GM21825 (cell line): ENCODE results near the gene LRMDA.
A peak's percentile ranks its signal among the peaks of the same experiment; 100 is the strongest.

Experiments used
- ATAC-seq: cut with Tn5 transposase; IDR thresholded peaks from one replicate; pipeline ENCODE4 v1.9.1; 2021; ENCODE audit warnings: mild to moderate bottlenecking, moderate library complexity; ENCODE audit not compliant: unreplicated experiment

The LRMDA gene

DNA sequence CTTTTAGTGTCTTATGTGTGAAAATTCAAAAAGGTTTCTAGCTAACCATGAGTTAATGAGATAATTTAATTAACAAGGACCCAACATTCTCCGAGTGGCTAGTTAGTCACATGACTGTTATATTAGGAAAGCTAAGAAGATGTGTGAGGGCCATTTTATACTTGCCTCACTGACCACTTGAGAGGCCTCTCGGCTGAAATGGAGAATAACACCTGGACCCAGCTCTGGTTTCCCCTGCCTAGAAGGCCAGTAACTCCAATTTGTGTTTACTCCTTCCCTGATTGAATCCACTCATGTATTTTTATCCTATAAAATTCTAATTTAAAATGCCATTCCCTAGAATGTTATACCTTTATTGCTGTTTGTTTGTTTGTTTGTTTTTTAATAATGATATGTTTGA, 1115.0 kb downstream of the LRMDA start:
- ATAC-seq, result no peak

DNA sequence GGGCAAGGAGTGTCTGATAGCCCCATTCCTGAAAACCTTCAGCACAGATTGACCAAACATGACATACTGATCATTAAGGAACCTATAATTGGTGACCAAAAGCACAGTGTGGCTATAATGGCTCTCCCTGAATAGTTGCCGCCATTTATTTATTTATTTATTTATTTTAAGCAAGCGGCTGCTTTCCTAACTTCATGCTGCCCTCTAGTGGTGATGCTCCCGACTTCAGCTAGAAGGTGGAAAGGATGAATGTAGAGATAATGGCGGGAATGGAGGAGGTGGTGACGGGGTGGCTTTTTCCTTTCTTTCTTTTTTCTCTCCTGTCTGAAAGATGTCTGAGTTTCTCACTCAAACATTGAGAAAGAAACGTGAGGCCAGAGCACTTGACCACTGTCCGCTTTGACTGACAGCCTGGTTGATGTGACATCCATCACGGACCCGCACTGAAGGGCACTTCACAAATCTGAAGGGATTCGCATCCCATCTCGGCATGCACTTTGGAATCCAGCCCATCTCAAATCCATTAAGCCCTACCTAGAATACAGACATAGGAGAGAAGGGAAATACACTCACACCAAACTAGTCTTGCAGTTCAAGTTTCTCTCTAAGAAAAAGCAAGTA, 1116.0 kb downstream of the LRMDA start:
- ATAC-seq, result peak; percentile 80

DNA sequence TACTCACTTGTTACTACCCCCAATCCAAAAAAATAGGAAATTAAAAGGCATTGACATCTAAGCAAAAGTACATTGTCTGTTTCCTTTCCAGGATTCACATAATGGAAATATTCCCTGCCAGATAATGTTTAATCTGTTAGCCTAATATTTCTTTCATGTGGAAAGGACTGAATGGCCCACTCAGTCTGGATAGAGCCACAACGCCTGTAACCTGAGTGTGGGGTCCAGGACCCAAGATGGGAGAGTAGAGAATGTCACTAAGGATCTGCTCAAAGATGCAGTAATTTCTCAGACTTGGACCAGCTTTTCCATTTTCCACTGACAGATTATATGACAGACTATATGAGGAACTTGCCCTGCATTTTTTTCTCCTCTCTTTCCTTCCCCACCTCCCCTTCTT, 1117.3 kb downstream of the LRMDA start:
- no peak for ATAC-seq

DNA sequence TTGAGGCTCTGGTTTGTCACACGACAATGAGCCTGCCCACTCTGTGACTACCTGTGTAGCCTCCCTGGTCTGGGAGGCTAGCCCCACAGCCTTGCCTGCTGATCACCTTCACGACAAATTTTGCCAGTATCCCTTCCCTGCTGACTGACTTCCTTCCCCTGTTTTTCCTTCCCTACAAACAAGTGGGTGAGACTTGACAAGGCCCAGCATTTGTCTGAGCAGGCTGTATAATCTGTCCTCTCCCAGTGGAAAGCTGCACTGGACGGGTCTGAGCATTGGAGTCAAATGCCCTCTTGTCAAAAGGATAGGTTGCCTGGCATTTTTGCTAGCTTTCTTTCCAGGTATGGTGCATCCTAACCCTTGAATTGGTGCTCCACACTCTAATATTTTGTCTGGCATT, 1117.7 kb downstream of the LRMDA start:
- ATAC-seq, result no peak

DNA sequence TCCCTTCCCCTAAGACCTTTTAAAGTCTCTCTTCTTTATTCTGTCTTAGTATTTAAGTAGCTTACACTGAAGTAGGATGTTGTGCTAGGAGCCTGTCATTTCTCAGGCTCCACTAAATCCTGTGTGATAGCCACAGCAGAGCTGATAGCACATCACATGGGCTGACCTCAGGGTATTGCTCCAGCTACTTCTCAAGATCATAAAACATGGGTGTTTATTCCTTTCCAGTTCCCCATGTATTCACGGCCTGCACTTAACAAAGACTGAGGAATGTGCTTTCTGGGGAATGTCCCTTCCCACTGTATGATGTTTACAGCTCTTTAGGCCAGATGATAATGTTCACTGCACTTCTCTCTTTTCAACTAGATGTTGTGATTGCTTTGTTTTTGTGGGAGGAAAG, 1119.4 kb downstream of the LRMDA start:
- no peak for ATAC-seq

DNA sequence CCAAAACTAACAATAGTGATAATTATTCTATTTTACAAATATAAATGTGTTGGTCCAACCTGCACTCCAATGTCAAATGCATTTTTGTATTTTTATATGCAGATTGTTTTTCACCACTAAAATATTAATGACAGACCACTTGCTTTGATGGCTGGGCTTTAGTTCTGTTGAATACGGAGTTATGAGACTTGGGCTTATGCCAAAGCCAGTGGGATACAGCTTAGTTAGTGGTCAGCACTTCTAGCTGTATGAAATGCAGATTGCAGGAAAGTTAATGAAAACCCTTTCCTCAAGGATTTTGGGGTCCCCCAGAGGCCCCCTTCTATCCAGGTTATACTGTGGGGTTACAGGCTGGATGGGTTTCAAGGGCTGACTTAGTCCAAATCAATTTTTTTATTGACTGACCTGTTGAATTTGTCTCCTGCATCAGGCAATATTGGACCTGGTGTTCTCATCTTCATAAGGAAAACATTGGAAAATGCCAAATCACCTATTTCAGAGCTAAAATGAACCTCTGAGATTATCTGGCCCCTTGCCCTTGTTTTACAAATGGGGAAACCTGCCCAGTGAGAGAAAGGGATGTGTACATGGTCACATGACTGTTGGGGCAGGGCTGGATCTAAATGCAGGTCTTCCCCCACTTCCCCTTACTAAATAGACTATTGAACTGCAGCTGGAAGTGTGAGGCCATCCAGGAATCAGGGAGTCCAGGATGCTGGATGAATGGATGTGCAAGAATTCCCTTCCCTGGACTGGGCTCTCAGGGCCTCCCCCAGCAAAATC, 1120.9 kb downstream of the LRMDA start:
- ATAC-seq, result no peak

DNA sequence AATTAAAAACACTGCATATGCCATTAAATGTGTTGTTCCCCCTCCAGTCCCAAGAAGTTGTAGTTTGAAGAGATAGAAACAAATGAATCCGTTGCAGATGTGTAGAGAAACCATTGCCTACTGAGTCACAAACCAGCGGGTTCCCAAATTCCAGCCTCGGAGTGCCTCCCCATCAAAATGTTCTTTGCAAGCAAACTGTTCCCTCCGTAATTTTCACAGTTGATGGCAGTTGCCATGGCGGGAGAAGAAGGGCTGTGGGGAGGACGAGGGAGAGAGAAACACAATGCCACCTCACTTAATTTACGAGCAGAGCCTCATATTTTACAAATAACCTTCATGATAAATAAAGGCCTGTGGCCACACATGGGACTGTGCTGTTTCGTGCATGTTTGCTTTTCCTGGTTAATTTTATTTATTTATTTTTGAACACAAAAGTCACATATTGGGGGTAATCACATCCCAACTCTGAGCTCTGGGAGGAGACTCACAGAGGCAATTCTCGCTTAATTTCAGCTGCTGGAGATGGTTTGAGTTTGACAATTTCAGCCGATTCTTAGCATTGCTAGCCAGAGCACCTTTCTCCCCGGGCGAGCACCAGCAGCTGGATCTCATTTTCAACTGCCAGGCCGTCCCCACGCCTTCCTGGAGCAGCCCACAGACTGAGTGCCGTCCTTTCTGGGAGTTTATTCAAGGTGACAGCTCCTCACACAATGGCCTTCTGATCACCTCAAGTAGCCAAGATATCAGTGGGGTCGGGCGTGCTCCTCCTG, 1122.0 kb downstream of the LRMDA start:
- no peak for ATAC-seq

DNA sequence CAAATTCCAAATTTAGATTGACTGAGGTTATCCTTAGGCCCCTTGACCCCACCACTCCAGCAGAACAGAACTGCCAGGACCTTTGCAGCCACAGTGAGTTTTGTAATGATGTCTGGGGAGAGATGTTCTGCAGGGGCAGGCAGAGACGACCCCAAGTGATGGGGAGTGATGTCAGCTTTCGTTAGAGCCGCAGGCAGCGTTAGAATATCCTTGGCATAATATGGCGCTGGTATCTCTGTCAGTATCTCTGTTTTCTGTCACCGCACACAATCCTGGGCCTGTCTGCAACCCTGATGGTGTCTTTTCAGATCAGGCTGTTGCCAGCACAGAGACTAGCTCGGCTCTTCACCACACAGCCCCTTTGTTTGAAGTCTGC, 1122.6 kb downstream of the LRMDA start:
- no peak for ATAC-seq

DNA sequence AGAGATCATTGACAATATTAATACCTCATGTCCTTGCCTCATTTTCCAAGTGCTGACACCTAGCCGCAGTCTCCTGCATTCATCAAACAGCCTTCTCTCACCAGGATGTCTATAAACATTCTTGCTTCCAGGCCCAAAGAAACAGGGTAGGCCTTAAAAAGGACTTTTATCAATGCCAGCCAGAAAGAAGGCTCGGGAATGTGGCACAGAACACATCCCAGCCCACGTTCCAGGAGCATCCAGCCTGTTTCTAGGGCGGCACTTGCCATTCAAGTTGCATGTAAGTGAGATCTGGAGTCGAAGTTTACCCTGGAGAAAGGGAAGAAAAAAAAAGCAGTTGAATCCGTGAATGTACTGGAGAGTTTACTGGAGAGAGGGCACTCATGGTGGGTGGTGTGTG, 1123.1 kb downstream of the LRMDA start:
- no peak for ATAC-seq

DNA sequence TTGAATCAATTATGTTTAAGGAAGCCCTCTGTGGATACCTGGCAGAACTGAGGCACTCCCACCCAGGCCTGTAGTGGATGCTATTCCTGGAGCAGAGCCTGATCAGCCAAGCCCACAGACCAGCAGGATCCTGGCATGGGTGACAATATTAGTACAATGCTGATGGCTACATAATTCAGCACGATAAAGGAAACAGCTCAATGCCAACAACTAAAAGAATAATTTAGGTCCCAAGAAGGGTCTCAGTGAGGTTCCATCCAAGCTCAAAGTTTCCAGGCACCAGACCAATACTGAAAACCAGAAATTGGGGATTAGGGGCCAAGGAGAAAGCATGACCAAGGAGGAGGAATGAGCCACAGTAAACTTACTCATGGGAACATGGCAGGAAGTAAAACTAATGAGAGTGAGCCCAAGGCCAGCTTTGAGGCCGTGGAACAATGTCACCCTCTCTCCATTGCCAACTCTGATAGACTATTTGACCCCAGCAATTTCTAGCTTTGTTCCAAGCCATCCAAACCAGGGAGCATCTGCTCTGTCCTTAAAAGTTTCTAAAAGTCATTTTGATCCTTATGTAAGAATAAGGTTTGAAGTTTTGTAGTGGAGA, 1123.7 kb downstream of the LRMDA start:
- ATAC-seq, result no peak

DNA sequence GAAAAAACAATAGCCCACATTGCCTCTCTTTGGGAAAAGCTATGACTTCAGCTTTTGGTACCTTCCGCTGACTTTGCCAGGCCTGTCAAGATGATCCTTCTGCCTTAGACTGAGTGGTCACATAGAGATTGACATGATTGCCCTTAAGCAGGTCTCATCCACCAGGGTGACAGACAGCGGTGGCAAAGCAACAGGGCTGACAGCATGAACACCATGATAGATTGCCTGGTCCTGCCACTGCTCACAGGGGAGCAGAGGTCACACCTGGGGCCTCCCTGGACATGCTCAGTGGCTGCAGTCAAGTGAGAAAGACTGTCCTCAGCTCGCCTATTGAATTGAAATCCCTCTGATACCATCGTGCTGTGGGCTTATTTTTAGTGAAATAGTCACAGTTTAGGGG, 1125.9 kb downstream of the LRMDA start:
- no peak for ATAC-seq

DNA sequence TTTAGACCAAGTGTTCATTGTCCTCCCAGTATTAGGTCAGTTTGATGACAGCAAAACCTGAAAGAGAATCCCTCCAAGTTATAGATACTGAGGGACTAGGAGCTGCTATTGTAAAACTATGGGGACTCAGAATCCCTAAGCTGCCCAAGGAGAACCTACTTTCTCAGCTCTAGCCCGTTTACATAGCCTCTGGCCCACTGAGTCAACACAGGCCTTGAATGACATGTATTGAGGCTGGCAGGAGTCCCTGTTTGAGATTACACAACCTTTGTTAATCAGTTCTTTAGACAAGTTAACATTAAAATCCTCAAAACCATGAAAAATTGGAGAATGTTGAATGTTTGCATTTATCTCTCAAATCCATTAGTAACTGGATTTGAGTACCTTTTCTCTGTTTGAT, 1127.2 kb downstream of the LRMDA start:
- no peak for ATAC-seq

DNA sequence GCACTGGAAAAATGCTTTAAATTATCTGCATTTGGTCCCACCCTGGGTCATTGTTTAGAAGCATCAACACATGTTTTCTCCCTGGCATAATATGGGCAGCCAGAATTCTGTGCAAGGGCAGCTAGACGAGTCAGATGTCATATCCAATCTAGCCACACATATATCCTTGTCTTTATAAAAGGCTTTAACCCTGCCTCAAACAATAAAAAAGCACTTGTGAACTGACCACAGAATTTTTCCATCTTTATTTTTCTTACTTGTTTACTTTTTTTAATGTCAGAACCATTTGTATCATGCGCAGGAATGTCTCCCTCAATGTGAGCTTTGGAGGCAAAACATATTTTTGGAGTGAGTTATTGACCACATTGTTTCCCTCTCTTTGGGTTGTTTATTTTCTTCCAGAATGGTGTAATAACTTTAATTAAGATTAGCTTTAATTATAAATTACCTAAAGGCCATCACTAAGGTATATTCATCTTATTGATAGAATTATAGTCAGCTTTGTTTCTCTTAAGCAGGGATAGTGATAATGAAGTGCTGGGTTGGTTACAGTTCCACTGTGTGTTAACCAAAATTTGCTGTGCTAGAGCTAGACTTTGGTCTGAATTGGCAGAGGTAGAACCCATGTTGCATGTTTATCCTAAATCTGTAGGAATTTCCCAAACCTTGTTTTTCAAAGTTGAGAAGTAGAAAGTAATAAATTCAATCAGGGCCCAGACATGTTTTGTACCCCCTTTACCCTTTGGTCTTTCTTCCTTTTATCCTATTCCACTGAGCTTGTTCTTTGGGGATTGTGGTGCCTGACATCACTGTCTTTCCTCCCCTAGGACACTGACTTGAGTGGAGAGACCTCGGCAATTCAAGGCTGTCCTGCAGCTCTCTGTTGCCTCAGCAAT, 1127.8 kb downstream of the LRMDA start:
- no peak for ATAC-seq

DNA sequence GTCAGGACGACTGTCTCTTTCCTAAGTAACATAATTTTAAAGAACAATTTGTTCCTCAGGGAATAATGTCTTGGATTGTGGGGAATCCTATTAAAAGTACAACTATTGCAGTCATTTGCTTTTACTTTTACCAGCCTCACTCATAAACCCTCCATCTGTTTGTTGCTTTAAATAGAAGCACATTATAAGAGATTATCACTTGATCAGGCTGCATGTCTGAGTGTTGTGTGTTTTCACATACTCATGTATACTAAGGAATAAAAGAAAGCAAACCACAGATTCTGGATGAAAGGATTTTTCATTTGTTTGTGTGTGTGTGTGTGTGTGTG, 1128.4 kb downstream of the LRMDA start:
- ATAC-seq, result no peak

DNA sequence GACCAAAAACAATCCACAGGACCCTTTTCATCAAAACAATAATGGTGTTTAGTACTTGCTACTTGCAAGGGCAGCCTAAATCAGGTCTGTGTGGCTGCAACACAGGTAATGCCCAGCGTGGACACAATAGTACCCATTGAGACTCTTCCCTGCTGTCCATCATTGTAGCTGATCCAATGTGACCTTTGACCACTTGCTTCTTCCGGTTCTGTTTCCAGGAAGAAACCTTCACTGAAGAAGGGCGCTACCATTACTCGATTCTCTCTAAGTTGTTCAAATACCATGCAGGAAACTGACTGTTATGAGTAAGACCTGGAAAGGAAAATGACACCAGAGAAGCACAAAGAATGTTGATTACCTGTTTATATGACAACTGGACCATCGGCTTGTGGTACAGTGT, 1128.9 kb downstream of the LRMDA start:
- no peak for ATAC-seq

DNA sequence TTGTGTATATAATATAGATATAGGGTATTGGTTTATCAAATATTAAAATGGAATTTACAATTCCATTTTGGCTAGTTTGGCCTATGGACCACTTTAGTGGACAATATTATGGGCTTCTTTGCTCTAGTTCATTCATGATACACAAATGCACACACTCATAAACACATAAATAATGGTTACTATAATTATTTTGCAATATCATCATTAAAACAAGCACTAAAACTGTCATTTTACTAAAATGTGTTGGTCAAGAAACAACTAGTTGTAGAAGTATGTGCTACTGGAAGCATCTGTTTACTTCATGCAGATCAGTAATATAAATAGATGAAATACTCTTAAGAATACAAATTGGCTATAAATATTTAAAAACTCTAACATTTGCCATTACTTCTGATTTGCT, 1131.9 kb downstream of the LRMDA start:
- ATAC-seq, result no peak

DNA sequence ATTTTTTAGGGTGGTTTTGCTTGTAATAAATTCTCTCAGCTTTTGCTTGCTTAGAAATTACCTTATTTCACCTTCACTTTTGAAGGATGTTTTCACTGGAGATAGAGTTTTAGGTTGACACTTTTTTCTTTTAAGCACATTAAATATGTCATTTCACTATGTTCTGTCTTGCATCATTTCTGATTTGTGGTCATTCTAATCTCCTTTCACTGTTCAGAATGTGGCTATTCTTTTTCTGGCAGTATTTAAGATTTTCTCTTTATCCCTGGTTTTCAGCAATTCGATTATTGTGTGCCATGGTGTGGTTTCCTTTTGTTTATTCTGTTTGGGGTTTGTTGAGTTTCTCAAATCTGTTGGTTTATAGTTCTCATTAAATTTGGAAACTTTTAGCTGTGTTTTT, 1140.6 kb downstream of the LRMDA start:
- ATAC-seq, result no peak

DNA sequence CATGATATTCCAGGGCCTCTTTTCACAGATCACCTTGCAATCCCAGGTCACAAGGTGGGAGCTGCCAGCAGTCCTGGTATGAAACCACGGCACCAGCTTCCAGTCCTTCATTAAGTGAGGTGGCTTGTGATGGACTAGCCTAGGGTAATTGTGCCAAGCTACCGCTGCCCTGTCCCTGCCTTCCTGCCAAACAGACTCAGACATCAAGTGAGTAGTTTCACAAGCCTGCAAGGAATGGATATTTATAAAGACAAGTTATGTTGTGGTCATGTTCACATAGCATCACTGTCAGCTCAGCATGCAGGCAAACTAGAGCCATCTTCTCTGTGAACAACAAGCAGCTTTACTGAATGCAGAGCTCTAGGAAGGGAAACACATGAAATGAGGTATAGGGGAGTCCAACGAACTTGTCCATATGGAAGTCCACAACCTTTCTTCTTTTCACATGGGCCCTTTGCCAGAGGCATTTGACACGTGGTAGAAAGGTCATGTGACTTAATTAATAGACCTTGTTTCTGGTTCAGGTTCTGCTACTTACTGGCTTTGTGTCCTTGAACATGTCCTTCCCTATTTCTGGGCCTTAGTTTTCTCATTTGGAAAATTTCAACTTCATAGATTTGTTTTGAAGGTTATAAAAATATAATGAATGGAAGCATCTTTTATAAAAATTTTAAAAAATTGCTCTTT, 1145.0 kb downstream of the LRMDA start:
- ATAC-seq, result no peak

DNA sequence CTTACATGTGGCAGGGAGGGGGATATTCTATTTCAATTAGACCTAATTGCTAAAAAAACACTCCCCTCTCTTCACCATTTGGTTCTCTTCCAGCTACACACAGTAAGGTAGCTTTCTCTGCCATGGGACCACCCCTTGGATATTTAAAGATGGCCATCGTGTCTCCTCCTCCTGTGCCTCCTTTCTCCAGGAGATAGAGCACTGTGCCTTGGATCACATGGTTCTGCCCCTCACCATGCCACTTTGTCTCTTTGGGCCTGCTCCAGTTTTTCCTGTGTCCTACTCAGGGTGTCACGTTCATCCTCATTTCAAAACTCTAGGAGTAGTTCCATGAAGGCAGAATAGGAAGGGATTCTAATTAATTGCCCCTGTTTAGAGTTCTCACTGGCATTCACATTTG, 1146.0 kb downstream of the LRMDA start:
- no peak for ATAC-seq

DNA sequence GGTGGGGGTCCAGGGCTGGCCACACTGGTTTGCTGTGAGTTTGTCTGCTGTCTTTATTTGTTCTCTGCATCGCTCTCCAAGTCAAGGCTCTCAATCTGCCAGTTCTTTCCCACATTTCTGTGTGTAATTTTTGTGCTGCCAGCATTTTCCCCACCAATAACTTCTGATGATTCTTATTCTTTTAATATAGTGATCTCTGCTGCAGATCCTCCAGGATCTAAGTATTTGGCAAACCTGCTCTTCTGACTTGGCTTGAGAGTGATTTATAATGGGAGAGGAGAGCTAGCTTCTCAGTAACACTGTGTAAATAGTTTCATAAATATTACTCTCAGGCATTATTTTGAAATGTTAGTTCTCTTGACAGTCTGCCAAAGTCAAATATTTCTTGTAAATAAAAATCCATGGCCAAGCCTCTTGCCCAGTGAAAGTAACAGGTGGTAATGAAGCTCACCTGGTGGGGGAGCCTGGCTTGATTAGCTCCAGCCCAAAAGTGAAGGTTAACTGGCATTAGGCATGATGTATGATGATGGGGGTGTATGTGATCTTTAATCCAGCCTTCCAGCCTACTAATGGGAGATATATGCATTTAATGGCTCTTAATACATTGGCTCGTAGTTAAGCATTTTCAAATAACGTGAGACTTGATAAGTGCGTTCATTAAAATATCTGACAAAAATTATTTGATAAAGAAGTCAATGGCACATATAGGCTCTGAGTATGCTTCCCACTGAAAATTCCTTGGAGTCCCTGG, 1150.3 kb downstream of the LRMDA start:
- no peak for ATAC-seq
